Lung (tissue), 12 donors: ENCODE measurements around the gene COP1. TPM values are rescaled to one million over a fixed set of nuclear protein-coding genes. Genes with fewer than 3 reads are reported as not detected.

Experiments used
- ATAC-seq: fragments of 200-7000 bp; cut with Tn5 transposase; one replicate; pipeline ENCODE4 v1.9.1; 2020; ENCODE audit warnings: moderate number of reproducible peaks; ENCODE audit not compliant: insufficient read depth, low FRiP score
- DNase-seq, 3 donors: peaks; one replicate each; pipeline ENCODE4 v3.0.0-alpha.2; 2013 to 2017
- H3K27ac ChIP-seq, 2 donors: one replicate each; pipeline ENCODE4 v1.5.1; 2013; ENCODE audit warnings: mild to moderate bottlenecking in 2 of 2, moderate library complexity in 2 of 2, control low read depth in 1 of 2, inconsistent platforms in 1 of 2, low read depth in 1 of 2, low read length in 1 of 2
- H3K27me3 ChIP-seq, 3 donors: one replicate each; pipeline ENCODE4 v1.5.1; 2013; ENCODE audit warnings: low read length in 2 of 3; ENCODE audit not compliant: control insufficient read depth in 3 of 3, insufficient read depth in 3 of 3
- H3K36me3 ChIP-seq, 4 donors: one replicate each; pipeline ENCODE4 v1.5.1; 2013; ENCODE audit warnings: low read length in 4 of 4, mild to moderate bottlenecking in 1 of 4, moderate library complexity in 1 of 4; ENCODE audit not compliant: control insufficient read depth in 4 of 4, insufficient read depth in 4 of 4
- H3K4me1 ChIP-seq, 5 donors: one replicate each; pipeline ENCODE4 v1.5.1; 2013; ENCODE audit warnings: low read length in 5 of 5, mild to moderate bottlenecking in 2 of 5, moderate library complexity in 1 of 5; ENCODE audit not compliant: control insufficient read depth in 5 of 5, insufficient read depth in 5 of 5
- H3K4me3 ChIP-seq: one replicate; pipeline ENCODE4 v1.5.1; 2013; ENCODE audit warnings: mild to moderate bottlenecking, control low read depth, moderate library complexity
- H3K9ac ChIP-seq, 2 donors: one replicate each; pipeline ENCODE4 v1.5.1; 2013; ENCODE audit warnings: low read length in 2 of 2, control low read depth in 1 of 2; ENCODE audit not compliant: insufficient read depth in 1 of 2
- H3K9me3 ChIP-seq, 4 donors: one replicate each; pipeline ENCODE4 v1.5.1; 2013; ENCODE audit warnings: low read length in 3 of 4, mild to moderate bottlenecking in 1 of 4, moderate library complexity in 1 of 4; ENCODE audit not compliant: control insufficient read depth in 4 of 4, insufficient read depth in 3 of 4
- CTCF ChIP-seq: IDR thresholded peaks from 2 replicates; pipeline ENCODE4 v1.5.1; 2012; ENCODE audit warnings: mild to moderate bottlenecking; ENCODE audit errors: control extremely low read depth, extremely low read depth
- WGBS, 2 donors: extraction: QIAGEN DNeasy Blood & Tissue Kit; methylation state at CpG; one replicate each; pipeline ENCODE4 v1.1.7; 2013; 5-methylcytosine and 5-hydroxymethylcytosine counted together
- polyA plus RNA-seq, 2 donors: library from polyadenylated mRNA; stranded (reverse); fragments of 200-250 nt; gene quantifications; one replicate each; pipeline ENCODE4 v1.2.1, GENCODE V29; 2013
- total RNA-seq, 2 donors: library from RNA; depleted of rRNA in 1 of 2; stranded (reverse); fragments of >200 nt in 1 of 2; gene quantifications; one replicate each; pipeline ENCODE4 v1.2.1, GENCODE V29; 2014 to 2021
- donor health status: control.
- donor health status: control.
- donor health status: Bipolar disorder and iron deficiency.
- donor health status: healthy.
- donor health status: DM: yes; HTN: yes; CAD: no.

COP1 gene
- total and polyA plus RNA-seq, 4 donors = 31.3 to 71.4 (median 52.8) TPM

- peak; percentile 24 to 86 (median 79) for DNase-seq
- 49 to 52% methylated on average over 5 of the region's 5 CpGs for WGBS, 2 donors
- ATAC-seq = no peak
These were observed 133.4 kb downstream of the COP1 start for GRCh38 chr1:176073524-176074157.

GRCh38 chr1:176068901-176069300 lies 138.2 kb downstream of the COP1 start:
- TF ChIP-seq CTCF = no peak
- Histone ChIP-seq H3K9me3 (no peaks in the 10 kb centered on the region), H3K27me3 (no peaks in the 10 kb centered on the region), H3K4me3 (no peak overlapping the region), H3K9ac (no peak overlapping the region), H3K27ac (no peak overlapping the region), H3K36me3 (peaks cover 0 to 8% (median 0%) of the 10 kb centered on the region in 4 donors), H3K4me1 (peaks cover 0 to 2% (median 0%) of the 10 kb centered on the region in 5 donors)
- no peak for DNase-seq
- WGBS, 2 donors = 92 to 97% methylated on average over 5 of the region's 5 CpGs
- ATAC-seq = no peak

More at GRCh38 chr1:176073524-176074157, 133.4 kb downstream of the COP1 start:
- no peaks in the 10 kb centered on the region for H3K4me1 ChIP-seq
- no peak overlapping the region for H3K4me3 ChIP-seq
- no peak overlapping the region for H3K9ac ChIP-seq
- H3K27ac ChIP-seq = no peak overlapping the region
- peaks cover 0 to 10% (median 2%) of the 10 kb centered on the region in 4 donors for H3K36me3 ChIP-seq
- no peaks in the 10 kb centered on the region for H3K27me3 ChIP-seq
- TF ChIP-seq CTCF = peak; percentile 49
- H3K9me3 ChIP-seq = peaks cover 0 to 9% (median 0%) of the 10 kb centered on the region in 4 donors

DNA sequence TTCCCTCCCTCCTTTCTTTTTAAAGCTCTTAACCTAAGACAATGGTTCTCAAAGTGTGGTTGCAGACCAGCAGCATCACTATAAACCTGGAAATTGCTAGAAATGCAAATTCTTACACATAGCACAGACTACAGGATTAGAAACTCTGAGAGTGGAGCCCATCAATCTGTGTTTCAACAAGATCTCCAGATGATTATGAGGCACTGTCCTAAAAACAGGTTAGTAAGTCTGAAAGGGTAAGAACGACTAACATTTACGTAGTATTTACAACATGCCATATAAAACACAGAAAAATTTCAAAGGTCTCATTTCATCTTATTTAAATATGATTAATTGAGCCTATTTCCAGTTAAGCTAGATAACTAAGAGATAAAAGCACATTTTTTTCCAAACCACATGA lies 138.8 kb downstream of the COP1 start:
- no peaks in the 10 kb centered on the region for H3K9me3 ChIP-seq
- TF ChIP-seq CTCF = no peak
- peaks cover 0 to 8% (median 0%) of the 10 kb centered on the region in 4 donors for H3K36me3 ChIP-seq
- DNase-seq (no peak), ATAC-seq (no peak)
- 94 to 99% methylated on average over 2 of the region's 2 CpGs for WGBS, 2 donors
- H3K4me3 ChIP-seq = no peak overlapping the region
- H3K27me3 ChIP-seq = no peaks in the 10 kb centered on the region
- no peak overlapping the region for H3K27ac ChIP-seq
- H3K9ac ChIP-seq = no peak overlapping the region
- H3K4me1 ChIP-seq = peaks cover 0 to 2% (median 0%) of the 10 kb centered on the region in 5 donors
